ENCODE data around the gene MEIS3. TPM values are rescaled to one million over a fixed set of nuclear protein-coding genes. Genes with fewer than 3 reads are reported as not detected.
A peak's percentile ranks its signal among the peaks of the same experiment; 100 is the strongest.

Gene MEIS3
- total RNA-seq, 1 experiment from 2014 or later, result 1.9 TPM

DNA sequence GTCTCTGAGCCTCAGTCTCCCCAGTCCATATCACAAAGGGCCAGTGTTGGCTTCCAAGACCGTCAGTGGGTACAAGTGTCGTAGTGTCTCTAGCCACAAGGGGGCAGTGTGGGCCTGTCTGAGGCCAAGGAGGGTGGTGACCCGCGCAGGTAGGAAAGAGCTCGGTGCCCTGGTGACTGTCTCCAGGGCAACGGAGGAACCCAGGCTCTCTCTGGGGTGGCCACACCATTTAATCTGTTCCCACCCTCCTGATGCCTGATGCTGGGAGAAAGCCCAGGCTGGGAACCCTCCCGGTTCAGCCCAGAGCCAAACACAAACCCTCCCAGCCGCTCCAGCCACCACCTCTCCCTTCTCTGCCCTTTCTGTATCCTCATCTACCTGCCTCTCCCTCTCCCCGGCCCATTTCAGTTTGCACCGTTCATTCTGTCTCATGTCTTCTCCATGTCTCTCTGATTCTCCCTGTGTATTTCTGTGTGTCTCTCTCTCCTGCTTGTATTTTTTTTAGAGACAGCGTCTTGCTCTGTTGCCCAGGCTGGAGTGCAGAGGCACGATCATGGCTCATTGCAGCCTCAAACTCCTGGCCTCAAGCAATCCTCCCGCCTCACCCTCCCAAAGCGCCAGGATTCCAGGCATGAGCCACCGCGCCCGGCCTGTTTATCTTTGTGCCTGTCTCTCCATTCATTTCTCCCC, 17.5 kb upstream of the MEIS3 start:
- intact Hi-C loops (cut with micrococcal nuclease; ENCODE audit: unreplicated experiment), result loop anchor here (1.0 to 2.0 kb wide), 4 partner anchors 46 to 270 kb away; partner anchors contain the start of gene BICRA
- TF ChIP-seq EZH2 (IDR thresholded peaks at IDR 0.05; ENCODE audit: low read depth), result no peak
- TF ChIP-seq, protein P1, sequence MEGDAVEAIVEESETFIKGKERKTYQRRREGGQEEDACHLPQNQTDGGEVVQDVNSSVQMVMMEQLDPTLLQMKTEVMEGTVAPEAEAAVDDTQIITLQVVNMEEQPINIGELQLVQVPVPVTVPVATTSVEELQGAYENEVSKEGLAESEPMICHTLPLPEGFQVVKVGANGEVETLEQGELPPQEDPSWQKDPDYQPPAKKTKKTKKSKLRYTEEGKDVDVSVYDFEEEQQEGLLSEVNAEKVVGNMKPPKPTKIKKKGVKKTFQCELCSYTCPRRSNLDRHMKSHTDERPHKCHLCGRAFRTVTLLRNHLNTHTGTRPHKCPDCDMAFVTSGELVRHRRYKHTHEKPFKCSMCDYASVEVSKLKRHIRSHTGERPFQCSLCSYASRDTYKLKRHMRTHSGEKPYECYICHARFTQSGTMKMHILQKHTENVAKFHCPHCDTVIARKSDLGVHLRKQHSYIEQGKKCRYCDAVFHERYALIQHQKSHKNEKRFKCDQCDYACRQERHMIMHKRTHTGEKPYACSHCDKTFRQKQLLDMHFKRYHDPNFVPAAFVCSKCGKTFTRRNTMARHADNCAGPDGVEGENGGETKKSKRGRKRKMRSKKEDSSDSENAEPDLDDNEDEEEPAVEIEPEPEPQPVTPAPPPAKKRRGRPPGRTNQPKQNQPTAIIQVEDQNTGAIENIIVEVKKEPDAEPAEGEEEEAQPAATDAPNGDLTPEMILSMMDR (conservative IDR thresholded peaks at IDR 0.05), result peak; percentile 98
- Histone ChIP-seq H3K27ac (no peak overlapping the region), H3K36me3 (ENCODE audit: low read depth) (no peaks in the 10 kb centered on the region), H3K4me1 (replicated peaks; ENCODE audit: insufficient read depth) (no peaks in the 10 kb centered on the region), H3F3A (ENCODE audit: insufficient read depth, low read depth) (peaks cover 15% of the 10 kb centered on the region), H3K9me3 (ENCODE audit: insufficient read depth, low read depth) (no peaks in the 10 kb centered on the region), H3K4me2 (no peak overlapping the region), H3K79me2 (ENCODE audit: low read depth) (no peaks in the 10 kb centered on the region), H2AFZ (no peak overlapping the region), H3K9me2 (ENCODE audit: insufficient read depth) (no peaks in the 10 kb centered on the region), H3K27me3 (ENCODE audit: insufficient read depth, low read depth) (peaks cover 28% of the 10 kb centered on the region), H4K20me1 (ENCODE audit: insufficient read depth) (no peaks in the 10 kb centered on the region), H3K4me3 (no peak overlapping the region)
- ChIA-PET CTCF (interaction anchor here (0.5 to 1.5 kb wide), 16 partner anchors 9 to 625 kb away, joined by 3 to 27 read pairs (median 3); partner anchors contain the start of genes DHX34 and KPTN), POLR2A (ENCODE audit: unreplicated experiment) (interaction anchor here (0.6 kb wide), 1 partner anchor 1182 kb away, joined by 3 read pairs; the partner anchor contains the start of gene RPL18)
- peak; percentile 60 to 77 for DNase-seq
- no TSS peak for BruUV-seq (replicated peaks)

DNA sequence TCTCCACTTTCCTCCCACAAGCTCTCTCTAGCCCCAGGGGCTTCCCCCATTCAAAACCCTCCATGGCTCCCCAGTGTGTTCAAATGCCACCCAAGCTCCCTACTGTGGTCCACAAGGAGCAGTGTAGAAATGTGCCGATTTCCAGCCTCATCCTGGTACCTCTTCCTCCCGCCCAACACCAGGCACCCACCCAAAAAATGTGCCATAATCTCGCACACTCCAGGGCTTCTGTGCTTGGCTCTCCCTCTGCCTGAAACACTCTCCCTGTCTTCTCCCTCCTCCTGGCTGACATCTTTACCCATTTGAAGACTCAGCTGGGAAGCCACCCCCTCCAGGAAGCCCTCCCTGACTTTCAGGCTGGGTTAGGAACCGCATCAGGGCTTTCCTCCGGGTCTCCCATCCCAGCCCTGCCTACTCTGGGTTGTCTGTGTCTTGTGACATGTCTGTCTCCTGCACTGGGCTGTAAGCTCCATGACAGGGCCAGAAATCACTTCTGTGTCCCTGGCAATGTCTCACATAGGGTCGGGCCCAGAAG, 16.6 kb upstream of the MEIS3 start:
- no peak overlapping the region for H3K27ac ChIP-seq
- ChIA-PET CTCF (interaction anchor here (0.6 to 1.5 kb wide), 7 partner anchors 8 to 334 kb away, joined by 3 to 27 read pairs (median 6); partner anchors contain the start of gene KPTN), POLR2A (ENCODE audit: unreplicated experiment) (interaction anchor here (0.6 kb wide), 1 partner anchor 1183 kb away, joined by 3 read pairs; the partner anchor contains the start of gene RPL18)

DNA sequence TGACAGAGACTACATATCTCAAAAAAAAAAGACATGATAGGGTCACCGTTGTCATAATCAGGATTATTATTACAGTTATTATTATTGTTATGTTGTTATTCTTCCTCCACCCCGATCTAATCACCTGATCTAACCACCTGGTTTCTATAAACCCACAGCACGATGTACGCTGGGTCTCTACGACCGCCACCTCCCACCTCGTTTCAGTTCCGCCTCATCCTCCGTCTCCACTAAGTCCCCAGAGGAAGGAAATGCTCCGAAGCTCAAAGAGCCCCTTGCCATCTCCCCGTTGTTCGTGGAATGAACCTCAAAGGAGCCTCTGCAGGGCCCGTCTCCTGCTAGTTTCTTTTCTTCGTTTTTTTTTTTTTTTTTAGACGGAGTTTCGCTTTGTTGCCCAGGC, 15.9 kb upstream of the MEIS3 start:
- H3K27ac ChIP-seq, result no peak overlapping the region
- DNase-seq, result no peak
- CTCF ChIA-PET, result no interaction called here
- no peak overlapping the region for H2AFZ ChIP-seq
- TF ChIP-seq, protein P1 (conservative IDR thresholded peaks at IDR 0.05), result no peak
- TF ChIP-seq EZH2 (IDR thresholded peaks at IDR 0.05; ENCODE audit: low read depth), result no peak
- BruUV-seq (replicated peaks), result no TSS peak
- H3K36me3 ChIP-seq (ENCODE audit: low read depth), result no peaks in the 10 kb centered on the region
- peaks cover 14% of the 10 kb centered on the region for H3K27me3 ChIP-seq (ENCODE audit: insufficient read depth, low read depth)
- intact Hi-C loops (cut with micrococcal nuclease; ENCODE audit: unreplicated experiment), result no loop called here
- no peaks in the 10 kb centered on the region for H3K9me3 ChIP-seq (ENCODE audit: insufficient read depth, low read depth)
- no peaks in the 10 kb centered on the region for H4K20me1 ChIP-seq (ENCODE audit: insufficient read depth)
- no peaks in the 10 kb centered on the region for H3K4me1 ChIP-seq (replicated peaks; ENCODE audit: insufficient read depth)
- no peaks in the 10 kb centered on the region for H3K9me2 ChIP-seq (ENCODE audit: insufficient read depth)
- no peak overlapping the region for H3K4me3 ChIP-seq
- no peak overlapping the region for H3K4me2 ChIP-seq
- peaks cover 15% of the 10 kb centered on the region for H3F3A ChIP-seq (ENCODE audit: insufficient read depth, low read depth)
- no peaks in the 10 kb centered on the region for H3K79me2 ChIP-seq (ENCODE audit: low read depth)
- POLR2A ChIA-PET (ENCODE audit: unreplicated experiment), result interaction anchor here (0.6 kb wide), 1 partner anchor 650 kb away, joined by 4 read pairs; no protein-coding TSS in a partner anchor

More for the DNA sequence above, 16.6 kb upstream of the MEIS3 start:
- H3K4me2 ChIP-seq, result no peak overlapping the region
- H3K4me1 ChIP-seq (replicated peaks; ENCODE audit: insufficient read depth), result no peaks in the 10 kb centered on the region
- H3K36me3 ChIP-seq (ENCODE audit: low read depth), result no peaks in the 10 kb centered on the region
- no peaks in the 10 kb centered on the region for H3K9me2 ChIP-seq (ENCODE audit: insufficient read depth)
- no peak overlapping the region for H2AFZ ChIP-seq
- intact Hi-C loops (cut with micrococcal nuclease; ENCODE audit: unreplicated experiment), result loop anchor here (1.0 to 2.0 kb wide), 4 partner anchors 47 to 271 kb away; partner anchors contain the start of gene BICRA
- H4K20me1 ChIP-seq (ENCODE audit: insufficient read depth), result no peaks in the 10 kb centered on the region
- no TSS peak for BruUV-seq (replicated peaks)
- no peak overlapping the region for H3K4me3 ChIP-seq
- H3F3A ChIP-seq (ENCODE audit: insufficient read depth, low read depth), result peaks cover 15% of the 10 kb centered on the region
- no peaks in the 10 kb centered on the region for H3K79me2 ChIP-seq (ENCODE audit: low read depth)
- peaks cover 21% of the 10 kb centered on the region for H3K27me3 ChIP-seq (ENCODE audit: insufficient read depth, low read depth)
- H3K9me3 ChIP-seq (ENCODE audit: insufficient read depth, low read depth), result no peaks in the 10 kb centered on the region
- DNase-seq, result no peak
- TF ChIP-seq, protein P1 (conservative IDR thresholded peaks at IDR 0.05), result no peak
- TF ChIP-seq EZH2 (IDR thresholded peaks at IDR 0.05; ENCODE audit: low read depth), result no peak

Data from PC-9 (cell line).